Gastroesophageal sphincter (tissue), 3 donors: Measurements from ENCODE around the gene RFX7.

Experiments used
- CTCF ChIP-seq, 4 experiments: fragments of 200-600 bp in 2 of 4; fragments of 450-650 bp in 2 of 4; sonication (generic) in 1 of 4; IDR thresholded peaks; one replicate each; pipeline ENCODE4 v1.5.1; 2017 to 2019; ENCODE audit warnings: antibody characterized with exemption in 4 of 4, mild to moderate bottlenecking in 2 of 4, moderate library complexity in 2 of 4
- POLR2A ChIP-seq, 2 donors: fragments of 450-650 bp; IDR thresholded peaks; one replicate each; pipeline ENCODE4 v1.6.1; 2017; ENCODE audit warnings: antibody characterized with exemption in 2 of 2, mild to moderate bottlenecking in 2 of 2, moderate library complexity in 1 of 2
- POLR2AphosphoS5 ChIP-seq: sonication (generic); formaldehyde crosslinking; IDR thresholded peaks from one replicate; pipeline ENCODE4 v1.6.1; 2017; ENCODE audit warnings: antibody characterized with exemption

DNA sequence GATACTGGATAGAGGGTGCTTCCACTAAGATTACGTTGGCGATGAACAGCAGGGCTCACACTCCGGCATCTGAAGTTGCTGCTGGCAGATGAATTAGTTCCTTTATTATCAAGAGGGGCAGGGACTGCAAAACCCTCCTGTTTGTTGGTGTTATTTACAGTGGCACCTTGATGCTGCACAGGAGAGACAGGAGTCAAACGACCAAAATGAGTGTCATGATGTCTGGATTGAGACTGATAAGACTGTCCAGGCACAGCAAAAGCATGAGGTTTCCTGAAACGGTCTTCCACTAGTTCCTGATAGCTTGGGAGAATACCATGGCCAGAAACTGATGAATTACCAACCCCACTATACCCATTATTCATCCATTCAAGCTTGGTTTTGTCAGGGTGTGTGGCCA, 149.5 kb downstream of the RFX7 start:
- TF ChIP-seq CTCF (IDR thresholded peaks at IDR 0.05) (no peak), POLR2AphosphoS5 (no peak), POLR2A (IDR thresholded peaks at IDR 0.05) (no peak)
